ENCODE results near the gene USP34.

USP34 gene

GRCh38 chr2:61238219-61239012 is 232.5 kb downstream of the USP34 start:
- peaks cover 64% of the 10 kb centered on the region for H3K36me3 ChIP-seq (ENCODE audit: control insufficient read depth, insufficient read depth, low read length, severe bottlenecking)
- H3K27me3 ChIP-seq (replicated peaks; ENCODE audit: control insufficient read depth, insufficient read depth, low read length): no peaks in the 10 kb centered on the region
- no peaks in the 10 kb centered on the region for H3K9me3 ChIP-seq (ENCODE audit: control insufficient read depth, low read length)
- DNase-seq (ENCODE audit: low read depth): no peak
- no peaks in the 10 kb centered on the region for H3K4me1 ChIP-seq (ENCODE audit: control insufficient read depth, insufficient read depth, low read length)
- H3K9ac ChIP-seq (ENCODE audit: low read length): no peak overlapping the region
- H3K4me3 ChIP-seq (ENCODE audit: low read length): no peak overlapping the region

GRCh38 chr2:61235716-61236115 is 235.2 kb downstream of the USP34 start:
- Histone ChIP-seq H3K36me3 (ENCODE audit: control insufficient read depth, insufficient read depth, low read length, severe bottlenecking) (peaks cover 65% of the 10 kb centered on the region), H3K4me1 (ENCODE audit: control insufficient read depth, insufficient read depth, low read length) (no peaks in the 10 kb centered on the region), H3K4me3 (ENCODE audit: low read length) (no peak overlapping the region), H3K9ac (ENCODE audit: low read length) (no peak overlapping the region), H3K9me3 (ENCODE audit: control insufficient read depth, low read length) (peaks cover 4% of the 10 kb centered on the region), H3K27me3 (replicated peaks; ENCODE audit: control insufficient read depth, insufficient read depth, low read length) (no peaks in the 10 kb centered on the region)
- DNase-seq (ENCODE audit: low read depth): no peak

- Histone ChIP-seq H3K36me3 (ENCODE audit: control insufficient read depth, insufficient read depth, low read length, severe bottlenecking) (peaks cover 78% of the 10 kb centered on the region), H3K4me1 (ENCODE audit: control insufficient read depth, insufficient read depth, low read length) (no peaks in the 10 kb centered on the region), H3K4me3 (ENCODE audit: low read length) (no peak overlapping the region), H3K9ac (ENCODE audit: low read length) (no peak overlapping the region), H3K27me3 (replicated peaks; ENCODE audit: control insufficient read depth, insufficient read depth, low read length) (no peaks in the 10 kb centered on the region), H3K9me3 (ENCODE audit: control insufficient read depth, low read length) (peaks cover 4% of the 10 kb centered on the region)
- no peak for DNase-seq (ENCODE audit: low read depth)
These were observed 237.3 kb downstream of the USP34 start for GRCh38 chr2:61233581-61233980.

- H3K36me3 ChIP-seq (ENCODE audit: control insufficient read depth, insufficient read depth, low read length, severe bottlenecking): peaks cover 90% of the 10 kb centered on the region
- H3K9me3 ChIP-seq (ENCODE audit: control insufficient read depth, low read length): peaks cover 4% of the 10 kb centered on the region
- no peak for DNase-seq (ENCODE audit: low read depth)
These were observed 241.0 kb downstream of the USP34 start for GRCh38 chr2:61229936-61230335.

GRCh38 chr2:61222567-61222966 is 248.3 kb downstream of the USP34 start:
- no peak for DNase-seq (ENCODE audit: low read depth)
- Histone ChIP-seq H3K9ac (ENCODE audit: low read length) (no peak overlapping the region), H3K27me3 (replicated peaks; ENCODE audit: control insufficient read depth, insufficient read depth, low read length) (no peaks in the 10 kb centered on the region), H3K4me1 (ENCODE audit: control insufficient read depth, insufficient read depth, low read length) (peaks cover 21% of the 10 kb centered on the region), H3K9me3 (ENCODE audit: control insufficient read depth, low read length) (no peaks in the 10 kb centered on the region), H3K4me3 (ENCODE audit: low read length) (no peak overlapping the region), H3K36me3 (ENCODE audit: control insufficient read depth, insufficient read depth, low read length, severe bottlenecking) (peaks cover 78% of the 10 kb centered on the region)

More at GRCh38 chr2:61229936-61230335, 241.0 kb downstream of the USP34 start:
- Histone ChIP-seq H3K4me1 (ENCODE audit: control insufficient read depth, insufficient read depth, low read length) (no peaks in the 10 kb centered on the region), H3K4me3 (ENCODE audit: low read length) (no peak overlapping the region), H3K9ac (ENCODE audit: low read length) (no peak overlapping the region), H3K27me3 (replicated peaks; ENCODE audit: control insufficient read depth, insufficient read depth, low read length) (no peaks in the 10 kb centered on the region)

GRCh38 chr2:61221819-61222218 is 249.1 kb downstream of the USP34 start:
- peaks cover 78% of the 10 kb centered on the region for H3K36me3 ChIP-seq (ENCODE audit: control insufficient read depth, insufficient read depth, low read length, severe bottlenecking)
- H3K27me3 ChIP-seq (replicated peaks; ENCODE audit: control insufficient read depth, insufficient read depth, low read length): no peaks in the 10 kb centered on the region

GRCh38 chr2:61220768-61221167 is 250.1 kb downstream of the USP34 start:
- Histone ChIP-seq H3K9me3 (ENCODE audit: control insufficient read depth, low read length) (no peaks in the 10 kb centered on the region), H3K36me3 (ENCODE audit: control insufficient read depth, insufficient read depth, low read length, severe bottlenecking) (peaks cover 75% of the 10 kb centered on the region), H3K4me1 (ENCODE audit: control insufficient read depth, insufficient read depth, low read length) (peaks cover 21% of the 10 kb centered on the region), H3K9ac (ENCODE audit: low read length) (no peak overlapping the region), H3K4me3 (ENCODE audit: low read length) (no peak overlapping the region), H3K27me3 (replicated peaks; ENCODE audit: control insufficient read depth, insufficient read depth, low read length) (no peaks in the 10 kb centered on the region)
- DNase-seq (ENCODE audit: low read depth): peak; percentile 75

More at GRCh38 chr2:61221819-61222218, 249.1 kb downstream of the USP34 start:
- Histone ChIP-seq H3K4me3 (ENCODE audit: low read length) (no peak overlapping the region), H3K4me1 (ENCODE audit: control insufficient read depth, insufficient read depth, low read length) (peaks cover 21% of the 10 kb centered on the region), H3K9ac (ENCODE audit: low read length) (no peak overlapping the region), H3K9me3 (ENCODE audit: control insufficient read depth, low read length) (no peaks in the 10 kb centered on the region)
- DNase-seq (ENCODE audit: low read depth): no peak

GRCh38 chr2:61218817-61219170 is 252.1 kb downstream of the USP34 start:
- H3K4me1 ChIP-seq (ENCODE audit: control insufficient read depth, insufficient read depth, low read length): peaks cover 18% of the 10 kb centered on the region
- DNase-seq (ENCODE audit: low read depth): peak; percentile 24
- H3K36me3 ChIP-seq (ENCODE audit: control insufficient read depth, insufficient read depth, low read length, severe bottlenecking): peaks cover 81% of the 10 kb centered on the region
- H3K27me3 ChIP-seq (replicated peaks; ENCODE audit: control insufficient read depth, insufficient read depth, low read length): no peaks in the 10 kb centered on the region
- no peak overlapping the region for H3K9ac ChIP-seq (ENCODE audit: low read length)
- H3K4me3 ChIP-seq (ENCODE audit: low read length): no peak overlapping the region
- no peaks in the 10 kb centered on the region for H3K9me3 ChIP-seq (ENCODE audit: control insufficient read depth, low read length)

GRCh38 chr2:61218076-61218816 is 252.6 kb downstream of the USP34 start:
- Histone ChIP-seq H3K4me1 (ENCODE audit: control insufficient read depth, insufficient read depth, low read length) (peaks cover 18% of the 10 kb centered on the region), H3K9ac (ENCODE audit: low read length) (no peak overlapping the region), H3K9me3 (ENCODE audit: control insufficient read depth, low read length) (no peaks in the 10 kb centered on the region), H3K36me3 (ENCODE audit: control insufficient read depth, insufficient read depth, low read length, severe bottlenecking) (peaks cover 83% of the 10 kb centered on the region), H3K27me3 (replicated peaks; ENCODE audit: control insufficient read depth, insufficient read depth, low read length) (no peaks in the 10 kb centered on the region), H3K4me3 (ENCODE audit: low read length) (no peak overlapping the region)
- DNase-seq (ENCODE audit: low read depth): no peak

GRCh38 chr2:61214171-61214570 is 256.7 kb downstream of the USP34 start:
- Histone ChIP-seq H3K36me3 (ENCODE audit: control insufficient read depth, insufficient read depth, low read length, severe bottlenecking) (peaks cover 70% of the 10 kb centered on the region), H3K9ac (ENCODE audit: low read length) (no peak overlapping the region), H3K4me3 (ENCODE audit: low read length) (no peak overlapping the region), H3K9me3 (ENCODE audit: control insufficient read depth, low read length) (no peaks in the 10 kb centered on the region), H3K27me3 (replicated peaks; ENCODE audit: control insufficient read depth, insufficient read depth, low read length) (no peaks in the 10 kb centered on the region), H3K4me1 (ENCODE audit: control insufficient read depth, insufficient read depth, low read length) (peaks cover 16% of the 10 kb centered on the region)
- DNase-seq (ENCODE audit: low read depth): no peak

- peak; percentile 83 for DNase-seq (ENCODE audit: low read depth)
- Histone ChIP-seq H3K27me3 (replicated peaks; ENCODE audit: control insufficient read depth, insufficient read depth, low read length) (no peaks in the 10 kb centered on the region), H3K9ac (ENCODE audit: low read length) (no peak overlapping the region), H3K4me1 (ENCODE audit: control insufficient read depth, insufficient read depth, low read length) (peaks cover 16% of the 10 kb centered on the region), H3K4me3 (ENCODE audit: low read length) (no peak overlapping the region), H3K9me3 (ENCODE audit: control insufficient read depth, low read length) (no peaks in the 10 kb centered on the region), H3K36me3 (ENCODE audit: control insufficient read depth, insufficient read depth, low read length, severe bottlenecking) (peaks cover 76% of the 10 kb centered on the region)
These were observed 260.4 kb downstream of the USP34 start for GRCh38 chr2:61210332-61210981.
